Measurements from ENCODE around the gene RWDD1. TPM values are rescaled to one million over a fixed set of nuclear protein-coding genes. Genes with fewer than 3 reads are reported as not detected.
A peak's percentile ranks its signal among the peaks of the same experiment; 100 is the strongest.

The RWDD1 gene
- total RNA-seq, 1 donor from 2014 or later, result 24.7 TPM

GRCh38 chr6:116615937-116616736 is 44.8 kb downstream of the RWDD1 start, which contains the start of gene RSPH4A:
RSPH4A (plus strand) TSS chr6:116616479; CDS start chr6:116616624, 145 bp downstream.
- peak; percentile 96 for DNase-seq

- no peak for DNase-seq
Observed at GRCh38 chr6:116616737-116617053, 45.4 kb downstream of the RWDD1 start.

GRCh38 chr6:116624036-116624805 is 52.9 kb downstream of the RWDD1 start:
- no peak for DNase-seq

- DNase-seq, result no peak
Observed at GRCh38 chr6:116625872-116626271, 54.6 kb downstream of the RWDD1 start.

- peak; percentile 77 for DNase-seq
Observed at GRCh38 chr6:116629563-116629981, 58.3 kb downstream of the RWDD1 start.

GRCh38 chr6:116631379-116631990 is 60.2 kb downstream of the RWDD1 start:
- peak; percentile 75 for DNase-seq

GRCh38 chr6:116633685-116634084 is 62.4 kb downstream of the RWDD1 start:
- peak; percentile 20 for DNase-seq

Other genes starting within 250 kb of the RWDD1 start
- gene DSE, start 200.6 kb upstream of the RWDD1 start, total RNA-seq, result 6.0 and 8.3 TPM in 2 replicates
- 0.33 and 0.85 TPM in 2 replicates for gene CALHM6, start 110.1 kb upstream of the RWDD1 start, total RNA-seq
- 2.5 and 3.4 TPM in 2 replicates for gene CALHM5, start 59.9 kb upstream of the RWDD1 start, total RNA-seq
- 0.17 TPM in 1 of 2 replicates, not detected in the other for gene TRAPPC3L, start 25.8 kb upstream of the RWDD1 start, total RNA-seq
- gene CALHM4, start 17.8 kb upstream of the RWDD1 start, total RNA-seq, result not detected in 2 replicates
- gene RSPH4A, start 45.0 kb downstream of the RWDD1 start, total RNA-seq, result 0.47 and 0.68 TPM in 2 replicates
- gene ZUP1, start 97.3 kb downstream of the RWDD1 start, total RNA-seq, result 21.6 and 22.8 TPM in 2 replicates
- 16.1 and 17.4 TPM in 2 replicates for gene KPNA5, start 109.7 kb downstream of the RWDD1 start, total RNA-seq
- 4.3 and 5.6 TPM in 2 replicates for gene FAM162B, start 194.2 kb downstream of the RWDD1 start, total RNA-seq

Data from dermis blood vessel endothelial cell (primary cell).